ENCODE data around the gene RPS6KB1.

- TF ChIP-seq TCF12 (IDR thresholded peaks at IDR 0.05; ENCODE audit: low read depth, low read length) = peak; percentile 87
- peak; percentile 49; the same call in 1 of the 2 replicates for TF ChIP-seq ZNF687 (IDR thresholded peaks at IDR 0.05)
- no peak for TF ChIP-seq EGR1 (IDR thresholded peaks at IDR 0.05; ENCODE audit: borderline replicate concordance in 1 of 2, low read depth in 2 of 2, low read length in 2 of 2)
- TF ChIP-seq MAX (IDR thresholded peaks at IDR 0.05; ENCODE audit: low read depth, low read length) = no peak
- no peak for TF ChIP-seq CTCF (IDR thresholded peaks at IDR 0.05 in 2 of 3, conservative IDR thresholded peaks at IDR 0.05 in 1 of 3; ENCODE audit: control insufficient read depth in 2 of 3, extremely low read depth in 1 of 3, insufficient read depth in 1 of 3, low read depth in 3 of 3, low read length in 3 of 3)
- no peak for TF ChIP-seq CHD2 (IDR thresholded peaks at IDR 0.05; ENCODE audit: borderline replicate concordance, low read depth, low read length)
- 0 out of 2 replicates have a peak, but pooled peaks have one; percentile 18 for TF ChIP-seq RCOR1 (conservative IDR thresholded peaks at IDR 0.05; ENCODE audit: low read depth, low read length)
- TF ChIP-seq PML (IDR thresholded peaks at IDR 0.05; ENCODE audit: low read length) = peak; percentile 12; the same call in 1 of the 2 replicates
- TF ChIP-seq SP1 (IDR thresholded peaks at IDR 0.05; ENCODE audit: low read depth, low read length) = peak; percentile 10
- TF ChIP-seq SIN3A (IDR thresholded peaks at IDR 0.05; ENCODE audit: low read depth, low read length) = no peak
- TF ChIP-seq BHLHE40 (IDR thresholded peaks at IDR 0.05; ENCODE audit: borderline replicate concordance in 1 of 2, low read depth in 2 of 2, low read length in 1 of 2) = no peak; a peak in 1 of 4 replicates
- TF ChIP-seq NBN (IDR thresholded peaks at IDR 0.05) = no peak
Measured at GRCh38 chr17:59846394-59847165, 46.3 kb upstream of the RPS6KB1 start.

All from GM12878 (cell line).